HG03280 (cell line): ENCODE measurements around the gene KCP.
"Not testable (repeated sequence)": the region's sequence is repeated elsewhere in the genome, so short reads cannot be mapped to it uniquely, and the experiment has no call there.

Experiments
- ATAC-seq: cut with Tn5 transposase; IDR thresholded peaks from one replicate; pipeline ENCODE4 v1.9.1; 2021; ENCODE audit warnings: mild to moderate bottlenecking, moderate library complexity; ENCODE audit not compliant: unreplicated experiment

KCP gene

DNA sequence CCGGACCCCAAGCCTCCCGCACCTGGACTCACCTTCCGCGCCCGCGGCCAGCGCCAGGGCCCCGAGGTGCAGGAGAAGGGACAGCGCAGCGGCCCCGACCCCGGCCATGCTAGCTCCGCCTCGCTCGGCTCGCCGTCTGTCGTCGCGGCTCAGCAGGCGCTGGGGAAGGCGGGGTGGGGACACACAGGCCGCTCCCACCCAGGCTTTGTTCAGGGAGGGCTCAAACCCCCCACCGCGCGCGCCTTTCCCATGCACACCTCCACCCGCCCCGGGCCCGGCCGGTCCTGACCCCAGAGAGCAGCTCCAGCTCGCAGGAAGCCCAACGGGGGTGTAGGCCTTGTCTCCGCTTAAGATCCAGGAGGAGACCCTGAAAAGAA is at the start of gene KCP:
TSS of gene KCP (minus strand) at position 141 of the 377 bp plus-strand sequence. CDS start at position 108, 33 bp downstream.
- no peak for ATAC-seq

DNA sequence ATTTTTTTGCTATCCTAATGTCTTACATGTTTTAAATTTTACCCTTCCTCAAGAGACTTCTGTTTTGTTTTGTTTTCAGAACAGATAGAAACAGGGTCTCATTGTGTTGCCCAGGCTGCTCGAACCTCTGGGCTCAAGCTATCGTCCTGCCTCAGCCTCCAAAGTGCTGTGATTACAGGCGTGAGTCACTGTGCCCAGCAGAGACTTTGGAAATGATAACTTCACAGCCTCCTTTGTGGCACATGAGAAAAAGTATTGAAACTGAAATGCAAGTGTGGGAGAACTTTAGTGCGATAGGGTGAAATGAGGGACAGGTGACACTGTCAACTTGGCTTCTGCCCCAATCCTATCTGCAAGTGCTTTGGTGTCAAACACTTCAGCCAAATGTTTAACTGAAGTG is 48.8 kb upstream of the KCP start:
- no peak for ATAC-seq

DNA sequence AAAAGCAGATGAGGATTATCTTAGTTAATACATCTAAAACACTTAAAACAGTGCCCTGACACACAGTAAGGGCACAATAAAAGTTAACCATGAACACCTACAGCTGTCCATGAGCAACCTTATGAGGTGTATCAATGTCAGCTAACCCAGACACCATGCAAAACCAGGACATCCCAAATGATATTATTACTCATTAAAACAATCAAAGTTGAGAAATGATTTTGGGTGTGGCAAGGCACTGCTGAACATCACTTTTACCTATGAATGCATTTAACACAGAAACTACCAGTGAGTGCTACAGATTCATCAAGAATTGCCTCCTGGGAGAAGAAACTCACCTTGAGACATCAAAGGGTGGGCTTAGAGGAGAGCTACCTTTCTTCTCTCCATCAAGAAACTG is 45.5 kb upstream of the KCP start:
- no peak for ATAC-seq

DNA sequence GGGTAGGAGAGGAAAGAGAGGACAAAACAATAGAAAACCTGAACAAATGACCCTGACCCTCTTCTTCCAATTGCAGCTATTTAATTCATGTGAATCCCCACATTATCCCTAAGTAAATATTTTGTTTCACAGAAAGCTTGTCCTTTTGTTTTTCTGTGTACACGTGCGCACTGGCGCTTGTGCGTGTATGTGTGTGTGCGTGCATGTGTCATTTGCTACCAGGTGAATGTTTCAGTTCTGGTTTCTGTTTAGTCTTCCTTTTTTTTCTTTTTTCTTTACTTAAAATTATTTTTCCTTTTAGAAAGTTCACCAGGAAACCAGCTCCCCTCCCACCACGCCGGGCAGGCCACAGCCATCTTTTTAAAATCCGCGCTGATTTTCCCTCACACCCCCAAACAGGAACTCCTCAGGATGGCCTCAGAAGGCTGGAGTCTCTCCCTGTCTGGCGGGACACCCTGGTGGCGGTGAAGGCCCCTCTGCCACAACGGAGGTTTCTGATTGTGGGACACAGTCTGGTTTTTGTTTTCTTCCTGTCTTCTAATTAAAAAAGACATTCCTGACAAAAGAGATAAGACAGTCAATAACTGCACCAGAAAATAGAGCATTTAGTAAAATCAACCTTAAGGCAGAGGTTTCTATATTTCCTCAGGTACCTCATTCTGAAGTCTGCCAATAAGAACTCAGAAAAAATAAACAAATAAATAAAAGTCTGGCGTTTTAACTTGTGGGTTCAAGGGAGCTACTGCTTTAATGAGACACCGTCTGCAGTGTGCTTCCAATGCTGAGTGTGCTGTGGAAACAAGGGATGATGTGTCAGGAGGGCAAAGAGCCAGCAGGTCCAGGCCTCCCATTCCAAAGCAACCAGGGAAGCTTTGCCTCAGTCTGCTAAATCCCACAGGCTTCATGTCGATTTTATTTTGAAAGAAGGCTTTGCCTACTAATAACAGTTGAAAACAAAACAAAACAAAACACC is 44.6 kb upstream of the KCP start:
- ATAC-seq = no peak

DNA sequence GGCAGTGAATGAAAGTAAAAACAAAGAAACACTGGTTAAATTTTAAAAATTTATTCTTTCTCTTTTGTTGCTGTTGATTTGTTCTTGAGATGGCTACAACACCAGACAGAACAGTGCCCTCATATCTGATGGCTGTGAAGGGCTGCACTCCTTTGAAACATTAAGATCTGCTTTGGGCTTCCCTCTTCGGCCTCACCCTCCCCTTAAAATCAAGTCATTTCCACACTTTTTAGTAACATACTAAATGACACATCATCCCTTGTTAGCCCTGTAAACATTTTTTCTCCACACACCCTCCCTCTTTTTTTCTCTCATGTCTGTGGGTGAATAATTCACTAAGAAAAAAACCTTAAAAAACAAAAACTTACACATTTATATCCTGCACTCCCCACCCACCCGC is 43.6 kb upstream of the KCP start:
- ATAC-seq = no peak

DNA sequence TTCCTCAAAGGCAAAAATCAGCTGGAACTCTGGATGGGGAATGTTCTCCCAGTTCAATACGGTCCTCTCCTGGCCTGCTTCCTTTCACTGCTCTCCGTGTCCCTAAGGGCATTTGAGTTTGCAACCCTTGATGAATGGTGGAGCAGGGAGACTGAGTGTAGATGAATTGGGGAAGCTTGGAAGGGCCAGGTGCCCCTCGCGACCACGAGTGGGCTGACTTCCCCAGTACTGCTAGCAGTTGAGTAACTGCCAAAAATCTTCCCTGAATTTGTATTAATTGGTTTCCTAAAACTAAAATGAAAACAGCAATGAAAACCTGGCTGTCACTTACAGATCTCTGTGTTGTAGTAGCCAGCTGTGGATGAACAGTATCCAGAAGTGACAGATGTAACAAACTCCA is 40.8 kb upstream of the KCP start:
- no peak for ATAC-seq

DNA sequence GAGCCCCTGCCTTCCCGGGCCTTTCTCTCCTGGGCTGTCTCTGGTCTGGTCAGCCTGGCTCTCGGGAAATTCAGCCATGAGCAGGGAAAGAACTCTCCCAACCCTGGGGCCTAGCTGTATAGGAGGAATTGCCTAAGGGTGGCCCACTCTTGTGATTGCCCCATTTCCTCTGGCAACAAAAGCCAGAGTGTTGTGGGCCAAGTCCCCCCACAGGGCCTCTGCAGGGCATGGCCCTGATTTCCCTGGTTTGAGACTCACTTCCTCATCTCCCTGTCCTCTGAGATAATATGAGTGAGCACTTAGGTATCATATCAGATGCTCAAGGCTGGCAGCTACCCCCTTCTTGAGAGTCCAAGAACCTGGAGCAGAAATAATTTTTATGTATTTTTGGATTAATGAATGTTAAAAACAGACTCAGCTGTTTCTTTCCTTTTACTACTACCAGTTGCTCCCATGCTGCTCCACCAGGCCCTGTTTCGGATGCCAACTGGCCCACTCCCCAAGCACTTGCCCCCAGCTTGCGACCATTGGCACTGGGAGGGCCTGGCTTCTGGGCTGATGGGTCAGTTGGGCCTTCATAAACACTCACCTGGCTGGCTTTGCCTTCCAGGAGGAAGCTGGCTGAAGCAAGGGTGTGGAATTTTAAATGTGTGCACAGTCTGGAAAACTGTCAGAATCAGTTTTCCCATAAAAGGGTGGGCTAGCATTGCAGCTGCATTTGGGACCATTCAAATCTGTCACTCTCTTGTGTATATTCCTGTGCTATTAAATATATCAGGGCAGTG is 38.7 kb upstream of the KCP start:
- no peak for ATAC-seq

DNA sequence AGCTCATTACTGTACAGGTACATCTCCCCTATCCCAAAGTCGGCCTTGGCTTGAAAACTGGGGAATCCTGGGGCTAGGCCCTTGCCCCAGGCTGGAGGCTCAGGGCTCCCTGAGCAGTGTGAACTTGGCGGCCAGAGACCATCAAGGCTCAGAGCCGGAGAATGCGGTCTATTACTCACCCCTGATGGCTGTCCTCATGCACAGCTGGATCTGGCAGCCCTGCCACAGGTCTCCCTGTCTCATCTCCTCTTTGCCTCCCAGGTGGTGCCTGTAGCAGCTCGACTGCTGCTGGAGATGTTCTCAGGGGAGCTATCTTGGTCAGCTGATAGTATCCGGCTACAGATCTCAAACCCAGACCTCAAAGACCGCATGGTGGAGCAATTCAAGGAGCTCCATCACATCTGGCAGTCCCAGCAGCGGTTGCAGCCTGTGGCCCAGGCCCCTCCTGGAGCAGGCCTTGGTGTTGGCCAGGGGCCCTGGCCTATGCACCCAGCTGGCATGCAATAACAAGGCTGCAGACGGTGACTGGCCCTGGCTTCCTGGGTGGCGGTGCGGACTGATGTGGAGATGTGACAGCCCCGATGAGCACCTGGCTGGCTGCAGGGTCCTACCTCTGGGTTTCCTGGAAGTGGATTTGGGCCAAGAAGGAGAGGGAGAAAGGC is 37.9 kb upstream of the KCP start:
- ATAC-seq = no peak

DNA sequence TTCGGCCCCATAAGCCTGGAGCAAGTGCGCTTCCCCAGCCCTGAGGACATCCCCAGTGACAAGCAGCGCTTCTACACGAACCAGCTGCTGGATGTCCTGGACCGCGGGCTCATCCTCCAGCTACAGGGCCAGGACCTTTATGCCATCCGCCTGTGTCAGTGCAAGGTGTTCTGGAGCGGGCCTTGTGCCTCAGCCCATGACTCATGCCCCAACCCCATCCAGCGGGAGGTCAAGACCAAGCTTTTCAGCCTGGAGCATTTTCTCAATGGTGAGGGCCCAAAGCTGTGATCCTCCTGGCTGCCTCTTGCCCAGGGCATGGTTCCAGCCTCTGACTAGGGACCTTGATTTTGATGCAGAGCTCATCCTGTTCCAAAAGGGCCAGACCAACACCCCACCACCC is 37.3 kb upstream of the KCP start:
- ATAC-seq = no peak

DNA sequence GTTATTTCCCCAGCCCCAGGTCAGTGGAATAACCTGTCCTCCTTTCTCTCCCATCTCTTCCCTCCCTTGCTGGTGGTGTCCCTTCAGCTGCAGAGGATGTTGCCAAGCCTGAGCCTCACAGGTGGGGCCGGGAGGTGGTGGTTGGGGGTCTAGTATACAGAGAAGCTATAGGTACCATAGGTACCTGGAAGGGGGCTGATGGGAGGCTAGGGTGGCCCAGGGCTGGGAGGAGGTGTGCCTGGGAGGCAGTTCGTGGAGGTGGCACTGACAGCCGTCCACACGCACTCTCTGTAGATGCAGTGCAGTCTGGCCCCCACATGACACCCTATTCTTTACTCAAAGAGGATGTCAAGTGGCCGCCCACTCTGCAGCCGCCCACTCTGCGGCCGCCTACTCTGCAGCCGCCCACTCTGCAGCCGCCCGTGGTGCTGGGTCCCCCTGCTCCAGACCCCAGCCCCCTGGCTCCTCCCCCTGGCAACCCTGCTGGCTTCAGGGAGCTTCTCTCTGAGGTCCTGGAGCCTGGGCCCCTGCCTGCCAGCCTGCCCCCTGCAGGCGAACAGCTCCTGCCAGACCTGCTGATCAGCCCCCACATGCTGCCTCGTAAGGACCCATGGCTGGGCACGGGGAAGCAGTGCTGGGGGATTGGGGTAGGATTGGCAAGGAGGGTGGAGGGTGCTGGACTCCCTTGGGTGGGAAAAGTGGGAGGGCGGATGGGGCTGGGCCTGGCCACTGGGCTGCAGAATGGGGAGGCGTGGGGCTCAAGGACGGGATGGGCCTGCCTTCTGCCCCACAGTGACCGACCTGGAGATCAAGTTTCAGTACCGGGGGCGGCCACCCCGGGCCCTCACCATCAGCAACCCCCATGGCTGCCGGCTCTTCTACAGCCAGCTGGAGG is 36.7 kb upstream of the KCP start:
- ATAC-seq = no peak

DNA sequence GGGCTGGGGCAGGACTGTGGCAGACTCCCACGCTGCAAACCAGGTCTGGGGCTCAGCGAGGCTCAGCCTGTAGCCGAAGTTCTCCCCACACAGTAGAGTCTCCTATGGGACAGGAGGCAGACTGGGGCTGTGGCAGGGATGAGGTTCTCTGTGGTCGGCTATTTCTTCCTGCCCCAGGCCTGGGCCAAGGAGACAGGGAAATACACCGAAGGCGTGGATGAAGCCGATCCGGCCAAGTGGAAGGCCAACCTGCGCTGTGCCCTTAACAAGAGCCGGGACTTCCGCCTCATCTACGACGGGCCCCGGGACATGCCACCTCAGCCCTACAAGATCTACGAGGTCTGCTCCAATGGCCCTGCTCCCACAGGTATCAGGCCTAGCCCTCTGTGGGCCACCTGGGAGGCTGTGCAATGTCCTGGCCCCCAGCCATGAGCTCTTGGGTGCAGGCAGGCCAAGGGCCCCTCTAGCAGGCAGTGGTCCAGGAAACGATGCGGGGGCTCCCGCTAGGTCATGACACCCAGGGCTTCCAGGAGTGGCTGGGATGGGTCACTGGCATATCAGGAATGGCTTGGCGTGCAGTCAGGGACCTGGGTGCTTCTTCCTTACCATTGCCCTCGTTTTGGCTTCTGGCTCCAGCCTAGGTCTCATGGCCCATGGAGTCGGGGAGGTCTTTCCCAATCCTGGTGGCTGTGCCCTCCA is 35.3 kb upstream of the KCP start:
- no peak for ATAC-seq

DNA sequence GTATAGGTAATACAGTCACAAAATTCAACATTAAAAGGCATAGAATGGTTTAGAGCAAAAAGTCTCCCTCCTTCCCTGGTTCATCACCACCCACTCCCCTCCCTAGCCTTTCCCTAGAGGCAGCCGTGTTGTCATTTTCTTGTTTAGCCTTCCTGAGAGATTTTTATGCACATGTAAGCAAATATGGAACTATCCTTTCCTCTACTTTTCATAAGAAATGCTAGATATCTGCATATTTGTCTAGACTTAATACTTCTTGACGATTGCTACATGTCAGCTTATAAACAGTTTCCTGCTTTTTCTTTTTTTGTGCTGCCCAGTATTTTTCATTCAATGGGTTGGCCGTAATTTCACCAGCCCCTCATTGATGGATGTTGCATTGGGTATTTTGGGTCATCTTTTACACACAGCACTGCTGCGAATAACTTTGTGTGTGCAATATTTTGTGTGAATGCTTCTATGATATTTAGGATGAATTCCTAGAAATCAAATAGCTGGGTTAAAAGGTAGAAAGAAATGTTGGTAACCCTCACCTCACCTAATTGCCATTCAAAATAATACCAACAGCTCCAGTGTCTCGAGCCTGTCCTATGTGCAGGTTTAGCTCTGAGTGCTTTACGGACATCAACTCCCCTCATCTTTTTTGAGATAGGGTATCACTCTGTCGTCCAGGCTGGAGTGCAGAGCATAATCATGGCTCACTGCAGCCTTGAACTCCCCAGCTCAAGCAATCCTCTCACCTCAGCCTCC is 34.2 kb upstream of the KCP start:
- no peak for ATAC-seq

DNA sequence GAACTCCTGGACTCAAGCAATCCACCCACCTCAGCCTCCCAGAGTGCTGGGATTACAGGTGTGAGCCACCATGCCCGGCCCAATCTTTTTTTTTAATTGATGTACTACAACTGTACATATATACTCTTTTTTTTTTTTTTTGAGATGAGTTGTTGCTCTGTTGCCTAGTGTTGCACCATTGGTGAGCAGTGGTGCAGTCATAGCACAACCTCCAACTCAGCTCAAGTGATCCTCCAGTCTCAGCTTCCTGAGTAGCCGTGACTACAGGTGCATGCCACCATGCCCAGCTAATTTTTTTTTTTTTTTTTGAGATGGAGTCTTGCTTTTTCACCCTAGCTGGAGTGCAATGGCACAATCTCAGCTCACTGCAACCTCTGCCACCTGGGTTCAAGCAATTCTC is 32.7 kb upstream of the KCP start:
- ATAC-seq = not testable (repeated sequence)

DNA sequence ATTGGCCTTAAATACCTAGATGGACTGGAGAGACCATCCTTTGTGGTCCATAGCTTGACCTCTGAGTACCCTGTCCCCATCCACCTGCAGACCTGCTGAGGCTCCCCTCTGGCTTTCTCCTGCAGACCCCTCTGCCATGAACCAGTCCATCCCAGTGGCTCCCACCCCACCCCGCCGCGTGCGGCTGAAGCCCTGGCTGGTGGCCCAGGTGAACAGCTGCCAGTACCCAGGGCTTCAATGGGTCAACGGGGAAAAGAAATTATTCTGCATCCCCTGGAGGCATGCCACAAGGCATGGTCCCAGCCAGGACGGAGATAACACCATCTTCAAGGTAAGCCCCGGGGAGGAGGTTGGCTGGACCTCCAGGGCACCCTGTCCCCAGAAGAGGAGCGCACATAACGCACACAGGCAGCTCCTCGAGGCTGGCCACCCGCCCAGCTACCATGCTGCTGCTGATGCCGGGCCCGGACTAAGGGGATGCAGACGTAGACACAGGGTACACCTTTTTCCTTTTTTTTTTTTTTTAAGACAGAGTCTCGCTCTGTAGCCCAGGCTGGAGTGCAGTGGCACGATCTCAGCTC is 31.5 kb upstream of the KCP start:
- no peak for ATAC-seq

DNA sequence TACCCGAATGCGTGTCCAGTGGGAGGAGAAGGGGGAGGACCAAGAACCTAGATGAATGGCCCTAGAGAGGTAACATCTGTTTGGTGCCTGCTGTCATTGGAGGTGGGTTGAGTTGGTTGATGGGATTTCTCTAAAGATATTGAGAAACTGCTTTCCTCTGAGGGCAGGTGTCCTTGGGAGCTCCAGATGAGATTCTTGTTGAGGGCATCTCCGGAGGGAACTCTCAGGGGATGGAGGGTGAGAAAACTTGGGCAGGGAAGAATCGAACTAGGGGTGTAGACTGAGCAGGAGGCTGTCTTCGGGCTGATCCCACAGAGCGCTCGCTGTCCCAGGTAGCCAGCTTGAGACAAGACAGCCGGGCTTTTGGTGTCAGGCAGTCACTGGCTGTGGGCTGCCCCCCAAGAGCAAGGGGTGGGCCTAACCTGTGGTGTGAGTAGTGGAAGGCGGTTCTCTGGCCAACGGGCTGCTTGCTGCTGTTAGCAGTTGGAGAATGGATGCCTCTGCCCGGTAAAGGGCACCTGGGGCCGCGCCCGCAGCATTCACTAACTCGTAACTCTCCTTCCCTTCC is 30.9 kb upstream of the KCP start:
- ATAC-seq = no peak

DNA sequence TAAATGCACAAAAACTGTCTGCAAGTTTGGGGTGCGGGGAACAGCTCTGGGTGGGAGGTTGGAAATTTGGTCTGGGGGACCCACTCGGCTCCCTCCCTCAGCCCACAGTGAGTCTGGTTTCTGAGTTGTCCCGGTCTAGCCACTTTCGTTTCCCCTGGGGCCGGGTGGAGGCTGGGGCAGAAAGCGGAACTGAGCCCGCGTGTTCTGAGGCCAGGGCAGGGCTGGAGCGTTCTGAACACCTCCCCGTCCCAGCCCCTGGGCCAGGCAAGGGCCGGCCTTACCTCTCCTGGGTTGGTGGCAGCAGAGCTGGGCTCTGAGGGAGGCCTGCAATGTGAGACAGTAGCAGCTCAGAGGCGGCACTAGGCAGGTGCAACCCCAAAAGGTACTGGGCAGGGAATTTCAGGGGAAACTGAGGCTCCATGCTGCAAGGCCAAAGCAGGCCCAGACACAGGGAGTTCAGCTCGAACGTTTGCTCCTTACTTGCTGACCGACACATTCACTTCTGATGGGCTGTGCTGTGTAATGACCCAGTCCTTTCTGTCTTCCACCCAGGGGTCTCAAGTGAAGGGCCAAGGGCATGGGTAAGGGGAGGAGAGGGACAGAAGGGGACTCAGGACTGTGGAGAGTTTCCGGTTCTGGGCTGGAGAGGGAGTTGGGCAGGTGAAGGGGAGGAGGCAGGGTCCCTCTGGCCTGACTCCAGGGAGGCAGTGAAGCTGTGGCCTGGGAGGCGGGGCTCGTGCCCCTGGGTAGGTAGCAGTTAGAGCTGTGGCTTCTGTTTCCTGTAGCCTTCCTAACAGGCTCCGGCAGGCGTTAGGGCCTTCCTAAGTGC is 30.2 kb upstream of the KCP start:
- peak; percentile 63 for ATAC-seq

DNA sequence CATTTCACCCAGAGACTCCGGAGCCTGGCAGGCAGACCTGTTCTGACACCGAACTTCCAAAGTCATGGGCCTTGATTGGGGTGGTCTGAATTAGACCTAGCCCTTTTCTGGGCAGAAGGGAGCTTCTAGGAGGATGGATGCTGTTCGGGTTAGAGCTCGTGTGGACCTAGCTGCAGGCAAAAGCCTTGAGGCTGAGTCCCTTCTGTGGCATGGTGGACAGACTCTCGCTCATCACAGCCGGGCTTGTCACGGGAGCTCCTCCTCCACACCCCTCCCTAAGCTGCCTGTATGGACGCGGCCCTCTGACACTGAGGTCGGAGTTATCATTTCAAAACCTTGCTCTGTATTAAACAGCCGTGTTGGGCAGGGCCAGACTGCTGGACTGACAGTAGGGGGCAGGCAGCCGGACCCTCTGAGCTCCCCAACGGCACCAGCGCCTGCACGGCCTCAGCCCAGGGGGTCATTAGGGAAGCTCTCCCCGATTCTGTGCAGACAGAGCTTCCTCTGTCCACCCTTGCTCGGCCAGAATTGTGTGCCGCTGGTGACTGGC is 29.4 kb upstream of the KCP start:
- peak; percentile 16 for ATAC-seq
